GM19351 (cell line): Measurements from ENCODE around the gene GABRG3.

Experiments used
- ATAC-seq: cut with Tn5 transposase; IDR thresholded peaks from one replicate; pipeline ENCODE4 v1.9.1; 2021; ENCODE audit warnings: mild to moderate bottlenecking, moderate library complexity; ENCODE audit not compliant: unreplicated experiment

The GABRG3 gene

GRCh38 chr15:27094235-27094634, 123.3 kb downstream of the GABRG3 start:
- no peak for ATAC-seq

GRCh38 chr15:27095886-27096624, 125.1 kb downstream of the GABRG3 start:
- ATAC-seq, result no peak

- no peak for ATAC-seq
Measured at GRCh38 chr15:27097506-27097905, 126.5 kb downstream of the GABRG3 start.

- ATAC-seq, result no peak
Measured at GRCh38 chr15:27101982-27102381, 131.0 kb downstream of the GABRG3 start.

- ATAC-seq, result no peak
Measured at GRCh38 chr15:27111323-27111722, 140.3 kb downstream of the GABRG3 start.

- no peak for ATAC-seq
Measured at GRCh38 chr15:27114473-27114872, 143.5 kb downstream of the GABRG3 start.

- no peak for ATAC-seq
Measured at GRCh38 chr15:27119695-27120266, 148.8 kb downstream of the GABRG3 start.

GRCh38 chr15:27121672-27122071, 150.7 kb downstream of the GABRG3 start:
- ATAC-seq, result no peak

GRCh38 chr15:27123291-27123690, 152.3 kb downstream of the GABRG3 start:
- no peak for ATAC-seq

- ATAC-seq, result no peak
Measured at GRCh38 chr15:27123808-27124207, 152.8 kb downstream of the GABRG3 start.

GRCh38 chr15:27124287-27124871, 153.4 kb downstream of the GABRG3 start:
- no peak for ATAC-seq

GRCh38 chr15:27125185-27125584, 154.2 kb downstream of the GABRG3 start:
- no peak for ATAC-seq

- no peak for ATAC-seq
Measured at GRCh38 chr15:27126449-27126848, 155.5 kb downstream of the GABRG3 start.

GRCh38 chr15:27127815-27128570, 157.0 kb downstream of the GABRG3 start:
- ATAC-seq, result no peak

- ATAC-seq, result no peak
Measured at GRCh38 chr15:27133249-27133648, 162.3 kb downstream of the GABRG3 start.

- ATAC-seq, result no peak
Measured at GRCh38 chr15:27134481-27134880, 163.5 kb downstream of the GABRG3 start.

- ATAC-seq, result no peak
Measured at GRCh38 chr15:27135151-27135550, 164.2 kb downstream of the GABRG3 start.

GRCh38 chr15:27137127-27137526, 166.1 kb downstream of the GABRG3 start:
- no peak for ATAC-seq

- ATAC-seq, result no peak
Measured at GRCh38 chr15:27165590-27165989, 194.6 kb downstream of the GABRG3 start.

GRCh38 chr15:27166917-27167316, 195.9 kb downstream of the GABRG3 start:
- no peak for ATAC-seq

- ATAC-seq, result no peak
Measured at GRCh38 chr15:27167738-27168137, 196.8 kb downstream of the GABRG3 start.

GRCh38 chr15:27170851-27171250, 199.9 kb downstream of the GABRG3 start:
- ATAC-seq, result no peak
